Activated B cell treated with CpG ODN at 0.5 μM for 24 hours (primary cell): Measurements from ENCODE around the gene APLN. TPM values are rescaled to one million over a fixed set of nuclear protein-coding genes. Genes with fewer than 3 reads are reported as not detected.

Source experiments
- ATAC-seq: fragments of 200-7000 bp; cut with Tn5 transposase; one replicate; pipeline ENCODE4 v1.10.0; 2021; ENCODE audit warnings: low read depth, mild to moderate bottlenecking, moderate library complexity
- CTCF ChIA-PET: fragments of 350-600 bp; sonication (Branson Sonifier 250); formaldehyde crosslinking; loops from one replicate; lab custom pipeline; 2021; ENCODE audit warnings: antibody characterized with exemption; lab: Charles Lee
- POLR2A ChIA-PET: fragments of 350-600 bp; sonication (Branson Sonifier 250); formaldehyde crosslinking; loops from one replicate; lab custom pipeline; 2021; ENCODE audit warnings: antibody characterized with exemption; lab: Charles Lee
- DNase-seq: peaks from one replicate; pipeline ENCODE4 v3.0.0; 2022
- H3K27ac Mint-ChIP-seq: one replicate; pipeline ENCODE4 v1.8.0; 2020; ENCODE audit warnings: mixed read lengths
- H3K27me3 Mint-ChIP-seq: one replicate; pipeline ENCODE4 v1.8.0; 2021; ENCODE audit warnings: mixed read lengths
- H3K36me3 Mint-ChIP-seq: one replicate; pipeline ENCODE4 v1.8.0; 2021; ENCODE audit warnings: low read depth, mixed read lengths
- H3K4me1 Mint-ChIP-seq: one replicate; pipeline ENCODE4 v1.8.0; 2021; ENCODE audit warnings: mixed read lengths
- H3K4me3 Mint-ChIP-seq: one replicate; pipeline ENCODE4 v1.8.0; 2020; ENCODE audit warnings: mild to moderate bottlenecking, mixed read lengths
- H3K9me3 Mint-ChIP-seq: one replicate; pipeline ENCODE4 v1.8.0; 2020; ENCODE audit warnings: mixed read lengths
- CTCF ChIP-seq: fragments of 200-600 bp; IDR thresholded peaks from one replicate; pipeline ENCODE4 v1.8.0; 2022; ENCODE audit warnings: antibody characterized with exemption, mild to moderate bottlenecking
- intact Hi-C: fragments of 100-400 bp; cut with micrococcal nuclease; formaldehyde crosslinking; loops from one replicate; pipeline ENCODE4 v1.15.1; 2024
- total RNA-seq: library from RNA; stranded (reverse); gene quantifications from 2 replicates; pipeline ENCODE4 v1.2.3, GENCODE V29; 2022

APLN gene
- total RNA-seq = not detected in 2 replicates

GRCh38 chrX:129654652-129655546 lies at the start of gene APLN:
Gene APLN, minus strand, starts transcription at chrX:129654956. Its CDS starts 326 bp downstream, at chrX:129654630.
- intact Hi-C loops = no loop called here
- Mint-ChIP-seq H3K27me3 (peaks cover 12% of the 10 kb centered on the region), H3K4me1 (peaks cover 11% of the 10 kb centered on the region), H3K36me3 (no peaks in the 10 kb centered on the region), H3K27ac (no peak within 1 kb of the TSS), H3K4me3 (peak within 1 kb of the TSS; percentile 69), H3K9me3 (no peaks in the 10 kb centered on the region)
- CTCF ChIA-PET = interaction anchor here (1.3 to 1.7 kb wide), 2 partner anchors 164 to 168 kb away, joined by 3 read pairs; no protein-coding TSS in a partner anchor
- DNase-seq (no peak), ATAC-seq (peak; percentile 37)
- POLR2A ChIA-PET = interaction anchor here (0.5 to 0.8 kb wide), 4 partner anchors 82 to 132 kb away, joined by 3 read pairs; no protein-coding TSS in a partner anchor
- TF ChIP-seq CTCF = no peak

DNA sequence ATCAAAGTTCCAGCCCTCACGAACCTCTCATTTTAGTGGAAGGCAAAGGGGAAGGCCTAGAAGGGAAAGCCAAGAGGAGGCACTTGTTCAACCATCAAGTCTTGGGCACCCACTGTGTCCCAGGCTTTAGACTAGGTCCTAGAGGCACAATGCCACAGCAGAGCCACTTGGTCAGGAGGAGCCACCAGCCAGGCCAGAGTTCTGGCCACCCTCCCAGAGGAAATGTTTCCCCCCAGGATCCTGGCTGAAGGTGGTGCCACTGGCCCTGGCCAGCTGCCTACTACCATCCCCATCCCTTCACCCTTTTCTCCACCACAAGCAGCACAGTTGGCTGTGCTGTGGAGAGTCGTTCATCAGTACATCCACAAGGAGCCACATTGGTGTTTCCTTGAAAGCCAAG lies 49.7 kb upstream of the APLN start:
- CTCF ChIA-PET = no interaction called here
- Mint-ChIP-seq H3K27ac (no peak overlapping the region), H3K27me3 (peaks cover 2% of the 10 kb centered on the region), H3K4me3 (no peak overlapping the region), H3K4me1 (no peaks in the 10 kb centered on the region), H3K9me3 (no peaks in the 10 kb centered on the region), H3K36me3 (no peaks in the 10 kb centered on the region)
- intact Hi-C loops = no loop called here
- no peak for TF ChIP-seq CTCF
- POLR2A ChIA-PET = no interaction called here
- ATAC-seq (no peak), DNase-seq (no peak)

GRCh38 chrX:129701624-129702069 lies 46.9 kb upstream of the APLN start:
- no peak for TF ChIP-seq CTCF
- ChIA-PET POLR2A (no interaction called here), CTCF (no interaction called here)
- no peak for ATAC-seq
- intact Hi-C loops = no loop called here
- Mint-ChIP-seq H3K4me3 (no peak overlapping the region), H3K36me3 (no peaks in the 10 kb centered on the region), H3K4me1 (no peaks in the 10 kb centered on the region), H3K9me3 (no peaks in the 10 kb centered on the region), H3K27me3 (no peaks in the 10 kb centered on the region), H3K27ac (no peak overlapping the region)
- DNase-seq = no peak

- ChIA-PET POLR2A (no interaction called here), CTCF (no interaction called here)
- Mint-ChIP-seq H3K27ac (no peak overlapping the region), H3K27me3 (no peaks in the 10 kb centered on the region), H3K4me3 (no peak overlapping the region), H3K36me3 (no peaks in the 10 kb centered on the region), H3K4me1 (no peaks in the 10 kb centered on the region), H3K9me3 (no peaks in the 10 kb centered on the region)
- TF ChIP-seq CTCF = no peak
- DNase-seq (no peak), ATAC-seq (no peak)
- intact Hi-C loops = no loop called here
These were observed 45.8 kb upstream of the APLN start for GRCh38 chrX:129700536-129700935.

DNA sequence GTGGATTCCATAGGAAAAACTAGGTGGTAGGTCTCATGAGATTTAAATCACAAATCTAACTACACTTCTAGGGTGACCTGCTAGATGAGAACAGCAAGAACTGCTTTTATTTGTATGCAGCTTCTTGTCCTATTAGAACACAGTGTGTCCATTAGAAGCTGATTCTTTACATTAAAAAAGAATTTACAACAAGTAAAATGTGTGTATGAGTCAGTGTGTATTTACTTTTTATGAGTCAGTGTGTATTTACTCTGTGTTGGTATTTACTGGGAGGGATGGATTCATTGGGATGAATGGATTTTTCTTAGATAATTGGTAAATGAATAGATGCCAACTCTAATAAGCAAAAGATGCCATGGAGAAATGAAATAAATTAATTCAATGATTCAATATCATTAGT lies 43.4 kb upstream of the APLN start:
- Mint-ChIP-seq H3K36me3 (no peaks in the 10 kb centered on the region), H3K9me3 (no peaks in the 10 kb centered on the region), H3K4me3 (no peak overlapping the region), H3K27ac (no peak overlapping the region), H3K4me1 (no peaks in the 10 kb centered on the region), H3K27me3 (no peaks in the 10 kb centered on the region)
- no peak for DNase-seq
- ChIA-PET CTCF (no interaction called here), POLR2A (no interaction called here)
- intact Hi-C loops = no loop called here
- ATAC-seq = no peak
- TF ChIP-seq CTCF = no peak
